K562 (cell line): ENCODE data around the gene ATP13A4. TPM values are rescaled to one million over a fixed set of nuclear protein-coding genes. Genes with fewer than 3 reads are reported as not detected.

Experiments
- ATAC-seq: fragments of 200-7000 bp; cut with Tn5 transposase; 3 replicates; pipeline ENCODE4 v1.9.1; 2020; ENCODE audit warnings: moderate library complexity
- BruUV-seq: library from RNA; stranded (reverse); fragments of 400-500 nt; replicated peaks from 2 replicates; lab custom pipeline; 2021; lab: Mats Ljungman, UMichigan
- CTCF ChIA-PET: fragments of 300-600 bp; formaldehyde crosslinking; extraction: SDS; loops from one replicate; lab custom pipeline; 2021; ENCODE audit warnings: low intra/inter-chr PET ratio; lab: Yijun Ruan, JAX
- POLR2A ChIA-PET: fragments of 300-600, 350-650 bp; sonication (Branson Sonifier 250); formaldehyde crosslinking; extraction: SDS; loops from one replicate; lab custom pipeline; 2021; ENCODE audit warnings: antibody characterized with exemption, inconsistent platforms; lab: Yijun Ruan, JAX
- DNase-seq, 4 experiments: peaks; one replicate each; pipeline versions ENCODE4 v3.0.0 to v3.0.0-alpha.2; 2011 to 2018; ENCODE audit warnings: low spot score in 3 of 4, mixed read lengths in 3 of 4; ENCODE audit errors: extremely low read depth in 1 of 4
- FAIRE-seq: peaks from 2 replicates; lab custom pipeline; 2011; peaks lifted over from hg19 to GRCh38; lab: Jason Lieb, UNC
- H2AFZ ChIP-seq: 2 replicates; pipeline ENCODE4 v1.6.0; 2011; ENCODE audit warnings: low read depth, low read length, control low read depth, inconsistent platforms
- H3K27ac ChIP-seq: fragments of 200-600 bp; 3 replicates; pipeline ENCODE4 v1.8.0; 2011; ENCODE audit warnings: low read depth, mild to moderate bottlenecking, control low read depth, inconsistent platforms, low read length, moderate library complexity, mixed read lengths; ENCODE audit errors: extremely low read depth
- H3K27me3 ChIP-seq, 2 experiments: fragments of 300-600 bp in 1 of 2; 2 replicates in 1 of 2; 3 replicates in 1 of 2; pipeline versions ENCODE4 v1.6.0 to v1.8.0; 2011; ENCODE audit warnings: inconsistent platforms in 2 of 2, low read length in 2 of 2, mild to moderate bottlenecking in 1 of 2, mixed read lengths in 1 of 2, moderate library complexity in 1 of 2; ENCODE audit not compliant: control insufficient read depth in 2 of 2, insufficient read depth in 2 of 2
- H3K36me3 ChIP-seq: fragments of 300-600 bp; 3 replicates; pipeline ENCODE4 v1.8.0; 2011; ENCODE audit warnings: mild to moderate bottlenecking, low read length, inconsistent platforms; ENCODE audit not compliant: control insufficient read depth, insufficient read depth
- H3K4me1 ChIP-seq, 2 experiments: fragments of 200-600 bp in 1 of 2; replicated peaks in 1 of 2; 2 replicates in 1 of 2; 3 replicates in 1 of 2; pipeline versions ENCODE4 v1.5.1 to v1.8.0; 2011; ENCODE audit warnings: inconsistent platforms in 2 of 2, low read length in 2 of 2, mild to moderate bottlenecking in 1 of 2, mixed read lengths in 1 of 2, moderate library complexity in 1 of 2; ENCODE audit not compliant: control insufficient read depth in 2 of 2, insufficient read depth in 2 of 2
- H3K4me2 ChIP-seq: 2 replicates; pipeline ENCODE4 v1.6.1; 2011; ENCODE audit warnings: low read length, control low read depth, inconsistent platforms, mixed read lengths; ENCODE audit not compliant: insufficient read depth
- H3K4me3 ChIP-seq: fragments of 200-600 bp; sonication (generic), shearing (Covaris generic); 2 replicates; pipeline ENCODE4 v1.5.1; 2016; ENCODE audit warnings: control low read depth, inconsistent platforms
- H3K79me2 ChIP-seq: fragments of 200-600 bp; 3 replicates; pipeline ENCODE4 v1.8.0; 2011; ENCODE audit warnings: low read length, inconsistent platforms; ENCODE audit not compliant: control insufficient read depth, insufficient read depth
- H3K9ac ChIP-seq, 2 experiments: 2 replicates each; pipeline versions ENCODE4 v1.6.0 to v1.6.1; 2011; ENCODE audit warnings: low read depth in 2 of 2, low read length in 2 of 2, control low read depth in 1 of 2, inconsistent platforms in 1 of 2, mild to moderate bottlenecking in 1 of 2, mixed read lengths in 1 of 2; ENCODE audit not compliant: insufficient read depth in 1 of 2
- H3K9me1 ChIP-seq: one replicate; pipeline ENCODE4 v1.6.0; 2011; ENCODE audit warnings: inconsistent platforms, mild to moderate bottlenecking, low read length, moderate library complexity; ENCODE audit not compliant: control insufficient read depth, insufficient read depth
- H3K9me3 ChIP-seq: replicated peaks from 2 replicates; pipeline ENCODE4 v1.5.1; 2011; ENCODE audit warnings: low read depth, low read length, inconsistent platforms; ENCODE audit not compliant: control insufficient read depth, insufficient read depth
- H4K20me1 ChIP-seq: replicated peaks from 2 replicates; pipeline ENCODE4 v1.6.1; 2011; ENCODE audit warnings: low read length, inconsistent platforms, mixed read lengths; ENCODE audit not compliant: control insufficient read depth, insufficient read depth
- CBFB ChIP-seq: sonication (generic); formaldehyde crosslinking; IDR thresholded peaks from 2 replicates; pipeline ENCODE4 v1.4.0; 2020; ENCODE audit warnings: mild to moderate bottlenecking, missing genetic modification reagents
- CBX3 ChIP-seq, 2 experiments: IDR thresholded peaks; 1 replicate in 1 of 2; 2 replicates in 1 of 2; pipeline ENCODE4 v1.6.1; 2012; ENCODE audit warnings: inconsistent platforms in 2 of 2, low read length in 2 of 2, borderline replicate concordance in 1 of 2, control low read depth in 1 of 2
- ESRRA ChIP-seq: fragments of 450-650 bp; IDR thresholded peaks from 2 replicates; pipeline ENCODE4 v1.6.1; 2014; ENCODE audit warnings: low read depth, mild to moderate bottlenecking, moderate library complexity, borderline replicate concordance
- POLR3G ChIP-seq: IDR thresholded peaks from 2 replicates; pipeline ENCODE4 v1.6.1; 2011; ENCODE audit not compliant: insufficient read length, insufficient replicate concordance; ENCODE audit errors: extremely low read depth
- PPARD ChIP-seq: fragments of 250-450 bp; sonication (Bioruptor Pico); IDR thresholded peaks from 2 replicates; pipeline ENCODE4 v1.8.0; 2022; ENCODE audit warnings: inconsistent platforms, mild to moderate bottlenecking, moderate library complexity
- RBM34 ChIP-seq: fragments of 200-400 bp; formaldehyde crosslinking; IDR thresholded peaks from 2 replicates; pipeline ENCODE4 v1.6.1; 2018; ENCODE audit warnings: low read length, borderline replicate concordance; ENCODE audit not compliant: insufficient read depth
- ZNF324 ChIP-seq: fragments of 250-450 bp; sonication (Bioruptor Pico); IDR thresholded peaks from 2 replicates; pipeline ENCODE4 v1.4.0; 2020; ENCODE audit warnings: mild to moderate bottlenecking
- WGBS: fragments of 100-300 bp; shearing (Covaris generic); methylation state at CpG from one replicate; pipeline ENCODE4 v1.1.6; 2016; ENCODE audit warnings: low coverage, mixed read lengths; ENCODE audit not compliant: insufficient coverage; ENCODE audit errors: missing lambda C conversion rate; 5-methylcytosine and 5-hydroxymethylcytosine counted together
- in situ Hi-C: fragments of 300-500 bp; cut with MboI; formaldehyde crosslinking; loops from 4 replicates; pipeline ENCODE4 v1.15.0; 2018; ENCODE audit warnings: inconsistent platforms, mixed read lengths
- intact Hi-C: fragments of 100-400 bp; cut with micrococcal nuclease; formaldehyde crosslinking; loops from 2 replicates; pipeline ENCODE4 v1.14.2; 2022
- polyA plus RNA-seq, 8 experiments: library from polyadenylated mRNA; depleted of rRNA in 4 of 8; stranded (reverse) in 5 of 8; unstranded in 3 of 8; fragments of >200 nt; fragmentation: Nextera tagmentation in 2 of 8; fragmentation: Illumina TruSeq in 1 of 8; extraction: Ambion mirVana in 2 of 8; extraction: Trizol in 1 of 8; gene quantifications; 2 replicates each; pipeline versions ENCODE4 v1.2.1 to v1.2.3, GENCODE V29; 2011 to 2014; ENCODE audit warnings: inconsistent platforms in 1 of 8, missing spikeins in 1 of 8
- total RNA-seq, 7 experiments: library from RNA; depleted of rRNA in 6 of 7; stranded (reverse); fragments of >200 nt in 6 of 7; fragmentation: Illumina TruSeq in 2 of 7; extraction: Trizol in 2 of 7; gene quantifications; 2 replicates each; pipeline versions ENCODE4 v1.2.1 to v1.2.3, GENCODE V29; 2011 to 2021; ENCODE audit warnings: low replicate concordance in 1 of 7
- TF ChIP-seq, protein P1 (sequence below): sonication (generic); formaldehyde crosslinking; IDR thresholded peaks from 2 replicates; pipeline ENCODE4 v1.8.1; 2022; ENCODE audit warnings: missing genetic modification reagents
- TF ChIP-seq, protein P2 (sequence below): fragments of 450-650 bp; conservative IDR thresholded peaks from 2 replicates; pipeline ENCODE4 v1.6.1; 2016; ENCODE audit warnings: missing genetic modification characterization, low read depth, mild to moderate bottlenecking, missing compliant biosample characterization, moderate library complexity
- TF ChIP-seq, protein P3 (sequence below), 2 experiments: fragments of 450-650 bp in 1 of 2; sonication (generic) in 1 of 2; formaldehyde crosslinking; conservative IDR thresholded peaks; 2 replicates each; pipeline versions ENCODE4 v1.4.0 to v1.8.1; 2020 to 2022; ENCODE audit warnings: mild to moderate bottlenecking in 1 of 2, missing genetic modification reagents in 1 of 2
- TF ChIP-seq, protein P4 (sequence below), 2 experiments: fragments of 450-650 bp; formaldehyde crosslinking in 1 of 2; IDR thresholded peaks; 2 replicates each; pipeline versions ENCODE4 v1.4.0 to v1.6.1; 2014 to 2020; ENCODE audit warnings: mild to moderate bottlenecking in 2 of 2, borderline replicate concordance in 1 of 2, low read depth in 1 of 2

ATP13A4 gene
- total and polyA plus RNA-seq, 9 of the 15 experiments (the other 6 are each of a cell fraction or from before 2014, with no cell fraction given) = 0.03 to 0.14 (median 0.07) TPM; not detected in 6

DNA sequence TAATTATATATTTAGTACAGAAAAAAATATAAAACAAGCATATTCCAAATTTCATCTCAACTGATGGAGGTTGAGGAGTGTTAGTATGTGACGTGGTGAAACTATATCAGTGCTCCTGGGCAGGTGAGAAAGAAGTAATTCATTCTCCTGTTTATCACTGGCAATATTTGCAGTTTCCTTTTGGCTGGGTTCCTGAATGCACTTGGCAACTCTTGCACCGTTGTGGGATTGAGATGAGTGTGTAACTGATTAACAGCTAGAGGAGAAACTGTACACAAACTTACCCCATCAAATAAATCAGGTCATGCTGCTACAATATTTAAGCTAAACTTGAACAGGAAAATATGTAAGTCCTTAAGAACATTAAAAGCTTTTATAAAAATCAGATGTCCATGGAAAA lies 2.1 kb upstream of the ATP13A4 start:
- POLR2A ChIA-PET = no interaction called here
- FAIRE-seq = no peak
- in situ Hi-C loops = loop anchor here (25.0 kb wide), 1 partner anchor 995 kb away; no protein-coding TSS in a partner anchor
- no peaks in the 10 kb centered on the region for H4K20me1 ChIP-seq
- H3K27ac ChIP-seq = no peak overlapping the region
- CTCF ChIA-PET = no interaction called here
- H3K4me2 ChIP-seq = no peak overlapping the region
- no peak overlapping the region for H3K4me3 ChIP-seq
- no peaks in the 10 kb centered on the region for H3K79me2 ChIP-seq
- H3K27me3 ChIP-seq = peaks cover 5 to 18% of the 10 kb centered on the region in 2 experiments; a peak in 4 of 5 replicates
- H3K9me1 ChIP-seq = no peaks in the 10 kb centered on the region
- no peak for DNase-seq
- H3K9ac ChIP-seq = no peak overlapping the region
- no TSS peak for BruUV-seq
- intact Hi-C loops = no loop called here
- no peak overlapping the region for H2AFZ ChIP-seq
- H3K9me3 ChIP-seq = no peaks in the 10 kb centered on the region
- WGBS = 0% methylated on average over 2 of the region's 2 CpGs
- ATAC-seq = no peak
- H3K4me1 ChIP-seq = no peaks in the 10 kb centered on the region
- no peaks in the 10 kb centered on the region for H3K36me3 ChIP-seq
- TF ChIP-seq, protein P1, sequence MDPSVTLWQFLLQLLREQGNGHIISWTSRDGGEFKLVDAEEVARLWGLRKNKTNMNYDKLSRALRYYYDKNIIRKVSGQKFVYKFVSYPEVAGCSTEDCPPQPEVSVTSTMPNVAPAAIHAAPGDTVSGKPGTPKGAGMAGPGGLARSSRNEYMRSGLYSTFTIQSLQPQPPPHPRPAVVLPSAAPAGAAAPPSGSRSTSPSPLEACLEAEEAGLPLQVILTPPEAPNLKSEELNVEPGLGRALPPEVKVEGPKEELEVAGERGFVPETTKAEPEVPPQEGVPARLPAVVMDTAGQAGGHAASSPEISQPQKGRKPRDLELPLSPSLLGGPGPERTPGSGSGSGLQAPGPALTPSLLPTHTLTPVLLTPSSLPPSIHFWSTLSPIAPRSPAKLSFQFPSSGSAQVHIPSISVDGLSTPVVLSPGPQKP (CRISPR knock-in tag) = no peak
- TF ChIP-seq POLR3G = no peak
- no peak for TF ChIP-seq ZNF324 (CRISPR knock-in tag)
- TF ChIP-seq, protein P2, sequence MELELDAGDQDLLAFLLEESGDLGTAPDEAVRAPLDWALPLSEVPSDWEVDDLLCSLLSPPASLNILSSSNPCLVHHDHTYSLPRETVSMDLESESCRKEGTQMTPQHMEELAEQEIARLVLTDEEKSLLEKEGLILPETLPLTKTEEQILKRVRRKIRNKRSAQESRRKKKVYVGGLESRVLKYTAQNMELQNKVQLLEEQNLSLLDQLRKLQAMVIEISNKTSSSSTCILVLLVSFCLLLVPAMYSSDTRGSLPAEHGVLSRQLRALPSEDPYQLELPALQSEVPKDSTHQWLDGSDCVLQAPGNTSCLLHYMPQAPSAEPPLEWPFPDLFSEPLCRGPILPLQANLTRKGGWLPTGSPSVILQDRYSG = no peak
- no peak for TF ChIP-seq PPARD (CRISPR knock-in tag)
- no peak for TF ChIP-seq ESRRA
- TF ChIP-seq CBX3 (IDR thresholded peaks at IDR 0.05; ENCODE audit: borderline replicate concordance in 1 of 2, low read length in 2 of 2) = no peak
- TF ChIP-seq, protein P3, sequence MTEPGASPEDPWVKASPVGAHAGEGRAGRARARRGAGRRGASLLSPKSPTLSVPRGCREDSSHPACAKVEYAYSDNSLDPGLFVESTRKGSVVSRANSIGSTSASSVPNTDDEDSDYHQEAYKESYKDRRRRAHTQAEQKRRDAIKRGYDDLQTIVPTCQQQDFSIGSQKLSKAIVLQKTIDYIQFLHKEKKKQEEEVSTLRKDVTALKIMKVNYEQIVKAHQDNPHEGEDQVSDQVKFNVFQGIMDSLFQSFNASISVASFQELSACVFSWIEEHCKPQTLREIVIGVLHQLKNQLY (CRISPR knock-in tag; conservative IDR thresholded peaks at IDR 0.05) = no peak
- no peak for TF ChIP-seq RBM34
- TF ChIP-seq CBFB (CRISPR knock-in tag) = no peak
- TF ChIP-seq, protein P4, sequence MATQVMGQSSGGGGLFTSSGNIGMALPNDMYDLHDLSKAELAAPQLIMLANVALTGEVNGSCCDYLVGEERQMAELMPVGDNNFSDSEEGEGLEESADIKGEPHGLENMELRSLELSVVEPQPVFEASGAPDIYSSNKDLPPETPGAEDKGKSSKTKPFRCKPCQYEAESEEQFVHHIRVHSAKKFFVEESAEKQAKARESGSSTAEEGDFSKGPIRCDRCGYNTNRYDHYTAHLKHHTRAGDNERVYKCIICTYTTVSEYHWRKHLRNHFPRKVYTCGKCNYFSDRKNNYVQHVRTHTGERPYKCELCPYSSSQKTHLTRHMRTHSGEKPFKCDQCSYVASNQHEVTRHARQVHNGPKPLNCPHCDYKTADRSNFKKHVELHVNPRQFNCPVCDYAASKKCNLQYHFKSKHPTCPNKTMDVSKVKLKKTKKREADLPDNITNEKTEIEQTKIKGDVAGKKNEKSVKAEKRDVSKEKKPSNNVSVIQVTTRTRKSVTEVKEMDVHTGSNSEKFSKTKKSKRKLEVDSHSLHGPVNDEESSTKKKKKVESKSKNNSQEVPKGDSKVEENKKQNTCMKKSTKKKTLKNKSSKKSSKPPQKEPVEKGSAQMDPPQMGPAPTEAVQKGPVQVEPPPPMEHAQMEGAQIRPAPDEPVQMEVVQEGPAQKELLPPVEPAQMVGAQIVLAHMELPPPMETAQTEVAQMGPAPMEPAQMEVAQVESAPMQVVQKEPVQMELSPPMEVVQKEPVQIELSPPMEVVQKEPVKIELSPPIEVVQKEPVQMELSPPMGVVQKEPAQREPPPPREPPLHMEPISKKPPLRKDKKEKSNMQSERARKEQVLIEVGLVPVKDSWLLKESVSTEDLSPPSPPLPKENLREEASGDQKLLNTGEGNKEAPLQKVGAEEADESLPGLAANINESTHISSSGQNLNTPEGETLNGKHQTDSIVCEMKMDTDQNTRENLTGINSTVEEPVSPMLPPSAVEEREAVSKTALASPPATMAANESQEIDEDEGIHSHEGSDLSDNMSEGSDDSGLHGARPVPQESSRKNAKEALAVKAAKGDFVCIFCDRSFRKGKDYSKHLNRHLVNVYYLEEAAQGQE (IDR thresholded peaks at IDR 0.05; ENCODE audit: borderline replicate concordance) = no peak
- TF ChIP-seq, protein P4 (CRISPR knock-in tag; IDR thresholded peaks at IDR 0.05; ENCODE audit: low read depth) = no peak
